HCT116 (cell line): ENCODE results near the gene SRPX. TPM values are rescaled to one million over a fixed set of nuclear protein-coding genes. Genes with fewer than 3 reads are reported as not detected.

ENCODE experiments used
- ATAC-seq: fragments of 200-7000 bp; cut with Tn5 transposase; 2 replicates; pipeline ENCODE4 v1.9.1; 2020; ENCODE audit warnings: mild to moderate bottlenecking, moderate library complexity
- BruUV-seq: library from RNA; stranded (reverse); fragments of 400-500 nt; replicated peaks from 2 replicates; lab custom pipeline; 2021; lab: Mats Ljungman, UMichigan
- CTCF ChIA-PET: fragments of 300-600 bp; sonication (Branson Sonifier 250); formaldehyde crosslinking; loops from one replicate; lab custom pipeline; 2021; ENCODE audit warnings: antibody characterized with exemption; lab: Charles Lee
- POLR2A ChIA-PET: fragments of 300-600, 350-600 bp; sonication (Branson Sonifier 250); formaldehyde crosslinking; loops from one replicate; lab custom pipeline; 2021; ENCODE audit warnings: antibody characterized with exemption; lab: Charles Lee
- RAD21 ChIA-PET, 2 experiments: fragments of 300-600 bp; sonication (Branson Sonifier 250); formaldehyde crosslinking; loops; one replicate each; lab custom pipeline; 2023; ENCODE audit warnings: low total read pairs in 2 of 2; ENCODE audit not compliant: uncharacterized antibody in 2 of 2, unreplicated experiment in 2 of 2, low non-redundant PET in 1 of 2; lab: Charles Lee
- DNase-seq: peaks from one replicate; pipeline ENCODE4 v3.0.0-alpha.2; 2010; ENCODE audit warnings: low read depth, low spot score
- H2AFZ ChIP-seq: fragments of 200-600 bp; shearing (Covaris generic), sonication (generic); 2 replicates; pipeline ENCODE4 v1.6.1; 2017; ENCODE audit warnings: low read depth, mixed run types, mixed read lengths, antibody characterized with exemption, low read length; ENCODE audit not compliant: poor library complexity, severe bottlenecking
- H3K27ac ChIP-seq: 2 replicates; pipeline ENCODE4 v1.5.1; 2012; ENCODE audit warnings: low read depth, low read length
- H3K27me3 ChIP-seq: fragments of 200-600 bp; sonication (generic); 2 replicates; pipeline ENCODE4 v1.6.1; 2016; ENCODE audit warnings: mixed run types, low read length, mixed read lengths; ENCODE audit not compliant: insufficient read depth
- H3K36me3 ChIP-seq, 2 experiments: fragments of 200-500 bp in 1 of 2; fragments of 200-600 bp in 1 of 2; sonication (Bioruptor generic) in 1 of 2; sonication (generic) in 1 of 2; 2 replicates each; pipeline versions ENCODE4 v1.5.1 to v1.6.1; 2014 to 2016; ENCODE audit warnings: low read length in 2 of 2, inconsistent platforms in 1 of 2, mixed read lengths in 1 of 2, mixed run types in 1 of 2; ENCODE audit not compliant: insufficient read depth in 2 of 2, control insufficient read depth in 1 of 2
- H3K4me1 ChIP-seq, 2 experiments: fragments of 200-600 bp in 1 of 2; sonication (generic) in 1 of 2; 2 replicates each; pipeline versions ENCODE4 v1.5.1 to v1.6.1; 2012 to 2017; ENCODE audit warnings: low read length in 2 of 2, inconsistent platforms in 1 of 2, mild to moderate bottlenecking in 1 of 2, mixed read lengths in 1 of 2, mixed run types in 1 of 2, moderate library complexity in 1 of 2; ENCODE audit not compliant: insufficient read depth in 2 of 2, control insufficient read depth in 1 of 2
- H3K4me2 ChIP-seq: fragments of 200-600 bp; sonication (generic); 2 replicates; pipeline ENCODE4 v1.6.1; 2017; ENCODE audit warnings: mixed run types, low read length, mixed read lengths
- H3K4me3 ChIP-seq, 2 experiments: fragments of 200-600 bp in 1 of 2; sonication (generic) in 1 of 2; replicated peaks in 1 of 2; 2 replicates each; pipeline ENCODE4 v1.5.1; 2011 to 2016; ENCODE audit warnings: low read length in 2 of 2, control low read depth in 1 of 2, low read depth in 1 of 2, mild to moderate bottlenecking in 1 of 2, mixed read lengths in 1 of 2, mixed run types in 1 of 2
- H3K79me2 ChIP-seq: fragments of 200-600 bp; sonication (generic); 2 replicates; pipeline ENCODE4 v1.6.1; 2017; ENCODE audit warnings: mild to moderate bottlenecking, mixed run types, low read length, moderate library complexity, mixed read lengths; ENCODE audit not compliant: insufficient read depth
- H3K9ac ChIP-seq: fragments of 200-600 bp; sonication (generic); 2 replicates; pipeline ENCODE4 v1.6.1; 2016; ENCODE audit warnings: low read length, mixed read lengths
- H3K9me2 ChIP-seq: fragments of 200-600 bp; sonication (generic), shearing (Covaris generic); 2 replicates; pipeline ENCODE4 v1.6.1; 2017; ENCODE audit warnings: mixed run types, mild to moderate bottlenecking, moderate library complexity; ENCODE audit not compliant: insufficient read depth
- H3K9me3 ChIP-seq, 2 experiments: fragments of 200-500 bp in 1 of 2; fragments of 200-600 bp in 1 of 2; sonication (Bioruptor generic) in 1 of 2; sonication (generic) in 1 of 2; 2 replicates each; pipeline ENCODE4 v1.6.1; 2014 to 2017; ENCODE audit warnings: low read length in 2 of 2, mixed read lengths in 2 of 2, inconsistent platforms in 1 of 2, low read depth in 1 of 2, mild to moderate bottlenecking in 1 of 2, mixed run types in 1 of 2, moderate library complexity in 1 of 2; ENCODE audit not compliant: control insufficient read depth in 1 of 2, insufficient read depth in 1 of 2
- H4K20me1 ChIP-seq: fragments of 200-600 bp; sonication (generic), shearing (Covaris generic); 2 replicates; pipeline ENCODE4 v1.6.1; 2017; ENCODE audit warnings: mixed run types, mild to moderate bottlenecking, moderate library complexity; ENCODE audit not compliant: insufficient read depth
- CBX3 ChIP-seq: IDR thresholded peaks from 2 replicates; pipeline ENCODE4 v1.6.1; 2012; ENCODE audit warnings: low read depth
- CTCF ChIP-seq, 3 experiments: fragments of 200-600 bp in 1 of 3; sonication (generic) in 1 of 3; IDR thresholded peaks in 2 of 3; conservative IDR thresholded peaks in 1 of 3; 2 replicates each; pipeline ENCODE4 v1.5.1; 2012 to 2017; ENCODE audit warnings: low read depth in 2 of 3, low read length in 2 of 3, antibody characterized with exemption in 1 of 3, borderline replicate concordance in 1 of 3, control low read depth in 1 of 3, mild to moderate bottlenecking in 1 of 3, mixed read lengths in 1 of 3, mixed run types in 1 of 3, moderate library complexity in 1 of 3; ENCODE audit not compliant: insufficient read depth in 1 of 3
- EGR1 ChIP-seq: IDR thresholded peaks from 2 replicates; pipeline ENCODE4 v1.6.1; 2012; ENCODE audit warnings: low read depth
- ELF1 ChIP-seq: IDR thresholded peaks from 2 replicates; pipeline ENCODE4 v1.6.1; 2012; ENCODE audit warnings: low read depth, borderline replicate concordance
- EZH2 ChIP-seq: fragments of 200-600 bp; sonication (generic); IDR thresholded peaks from 2 replicates; pipeline ENCODE4 v1.6.1; 2017; ENCODE audit warnings: antibody characterized with exemption, mixed run types
- EZH2phosphoT487 ChIP-seq: fragments of 200-600 bp; IDR thresholded peaks from 2 replicates; pipeline ENCODE4 v1.6.1; 2018; ENCODE audit warnings: antibody characterized with exemption, borderline replicate concordance
- FOSL1 ChIP-seq: IDR thresholded peaks from 2 replicates; pipeline ENCODE4 v1.6.1; 2012; ENCODE audit warnings: low read depth
- MAX ChIP-seq: IDR thresholded peaks from 2 replicates; pipeline ENCODE4 v1.6.1; 2012
- POLR2AphosphoS5 ChIP-seq: IDR thresholded peaks from 2 replicates; pipeline ENCODE4 v1.6.1; 2011; ENCODE audit warnings: mild to moderate bottlenecking, low read depth, low read length, moderate library complexity
- REST ChIP-seq: IDR thresholded peaks from 2 replicates; pipeline ENCODE4 v1.6.1; 2012; ENCODE audit warnings: low read depth
- SP1 ChIP-seq: IDR thresholded peaks from 2 replicates; pipeline ENCODE4 v1.6.1; 2012; ENCODE audit warnings: low read depth
- YY1 ChIP-seq: IDR thresholded peaks from 2 replicates; pipeline ENCODE4 v1.6.1; 2011; ENCODE audit warnings: low read length, low read depth, moderate library complexity, mild to moderate bottlenecking; ENCODE audit not compliant: insufficient replicate concordance; ENCODE audit errors: extremely low read depth
- ZBTB33 ChIP-seq: IDR thresholded peaks from 2 replicates; pipeline ENCODE4 v1.6.1; 2011; ENCODE audit warnings: mild to moderate bottlenecking, low read length, moderate library complexity; ENCODE audit not compliant: insufficient replicate concordance; ENCODE audit errors: extremely low read depth
- ZFX ChIP-seq: fragments of 450-650 bp; IDR thresholded peaks from 2 replicates; pipeline ENCODE4 v1.6.1; 2017
- intact Hi-C: fragments of 100-400 bp; cut with micrococcal nuclease; formaldehyde crosslinking; loops from 2 replicates; pipeline ENCODE4 v1.10.0; 2022
- total RNA-seq: library from RNA; stranded (reverse); gene quantifications from one replicate; pipeline ENCODE4 v1.2.1, GENCODE V29; 2021; ENCODE audit not compliant: unreplicated experiment

SRPX gene
- total RNA-seq, 1 experiment from 2014 or later, result 18.2 TPM

- intact Hi-C loops, result no loop called here
- no peaks in the 10 kb centered on the region for H3K9me2 ChIP-seq
- no peaks in the 10 kb centered on the region for H4K20me1 ChIP-seq
- H3K4me2 ChIP-seq, result no peak overlapping the region
- no peak overlapping the region for H3K4me3 ChIP-seq
- ChIA-PET CTCF (no interaction called here), POLR2A (no interaction called here), RAD21 (no interaction called here)
- no peaks in the 10 kb centered on the region for H3K27me3 ChIP-seq
- no peaks in the 10 kb centered on the region for H3K36me3 ChIP-seq
- no TSS peak for BruUV-seq
- no peaks in the 10 kb centered on the region for H3K79me2 ChIP-seq
- TF ChIP-seq EGR1, result no peak
- TF ChIP-seq YY1, result no peak
- TF ChIP-seq POLR2AphosphoS5, result no peak
- no peak for TF ChIP-seq REST
- TF ChIP-seq FOSL1, result no peak
- no peak for TF ChIP-seq MAX
- no peak for TF ChIP-seq SP1
- TF ChIP-seq CTCF (IDR thresholded peaks at IDR 0.05 in 2 of 3, conservative IDR thresholded peaks at IDR 0.05 in 1 of 3; ENCODE audit: borderline replicate concordance in 1 of 3, insufficient read depth in 1 of 3, low read depth in 2 of 3, low read length in 2 of 3), result no peak
- no peak for TF ChIP-seq EZH2phosphoT487
- TF ChIP-seq EZH2, result no peak
- TF ChIP-seq CBX3, result no peak
- TF ChIP-seq ZFX, result no peak
- TF ChIP-seq ELF1, result no peak
- TF ChIP-seq ZBTB33, result no peak
- no peak overlapping the region for H2AFZ ChIP-seq
- no peaks in the 10 kb centered on the region for H3K9me3 ChIP-seq
- no peaks in the 10 kb centered on the region for H3K4me1 ChIP-seq
- no peak overlapping the region for H3K9ac ChIP-seq
- no peak for ATAC-seq
- no peak for DNase-seq
- H3K27ac ChIP-seq, result no peak overlapping the region
Measured at GRCh38 chrX:38205039-38205438, 15.6 kb downstream of the SRPX start.
